GM12892 (cell line): ENCODE data around the gene GALNTL6.

ENCODE experiments used
- DNase-seq: peaks from one replicate; pipeline ENCODE4 v3.0.0; 2011; ENCODE audit not compliant: insufficient read length
- FAIRE-seq: peaks from 2 replicates; lab custom pipeline; 2011; peaks lifted over from hg19 to GRCh38; lab: Jason Lieb, UNC
- POLR2A ChIP-seq: IDR thresholded peaks from 2 replicates; pipeline ENCODE4 v1.6.1; 2011; ENCODE audit warnings: low read depth, low read length, control low read depth
- POLR2AphosphoS5 ChIP-seq: IDR thresholded peaks from 2 replicates; pipeline ENCODE4 v1.6.1; 2011; ENCODE audit warnings: low read depth, low read length, control low read depth
- TAF1 ChIP-seq: IDR thresholded peaks from 2 replicates; pipeline ENCODE4 v1.6.1; 2011; ENCODE audit warnings: low read depth, mild to moderate bottlenecking, control low read depth, low read length, borderline replicate concordance

GALNTL6 gene

DNA sequence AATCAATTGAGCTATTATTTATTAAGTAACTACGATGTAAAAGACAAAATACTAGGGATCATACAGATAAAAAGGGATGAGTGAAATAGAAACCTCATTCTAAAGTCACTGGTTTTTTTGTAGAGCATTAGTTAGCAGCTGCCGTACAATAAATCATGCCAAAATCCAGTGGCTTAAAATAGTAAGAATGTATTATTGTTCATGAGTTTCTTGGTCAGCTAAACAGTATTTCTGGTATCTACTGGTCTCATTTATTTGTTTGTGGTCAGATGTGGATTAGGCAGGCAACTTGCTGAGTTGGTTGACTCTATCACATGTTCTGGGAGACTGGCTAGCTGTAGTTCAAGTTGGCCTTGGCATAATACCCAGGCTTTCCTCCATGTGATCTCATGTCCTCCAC is 667.3 kb downstream of the GALNTL6 start:
- FAIRE-seq = no peak
- TF ChIP-seq POLR2A (no peak), TAF1 (no peak), POLR2AphosphoS5 (no peak)
- DNase-seq = no peak

DNA sequence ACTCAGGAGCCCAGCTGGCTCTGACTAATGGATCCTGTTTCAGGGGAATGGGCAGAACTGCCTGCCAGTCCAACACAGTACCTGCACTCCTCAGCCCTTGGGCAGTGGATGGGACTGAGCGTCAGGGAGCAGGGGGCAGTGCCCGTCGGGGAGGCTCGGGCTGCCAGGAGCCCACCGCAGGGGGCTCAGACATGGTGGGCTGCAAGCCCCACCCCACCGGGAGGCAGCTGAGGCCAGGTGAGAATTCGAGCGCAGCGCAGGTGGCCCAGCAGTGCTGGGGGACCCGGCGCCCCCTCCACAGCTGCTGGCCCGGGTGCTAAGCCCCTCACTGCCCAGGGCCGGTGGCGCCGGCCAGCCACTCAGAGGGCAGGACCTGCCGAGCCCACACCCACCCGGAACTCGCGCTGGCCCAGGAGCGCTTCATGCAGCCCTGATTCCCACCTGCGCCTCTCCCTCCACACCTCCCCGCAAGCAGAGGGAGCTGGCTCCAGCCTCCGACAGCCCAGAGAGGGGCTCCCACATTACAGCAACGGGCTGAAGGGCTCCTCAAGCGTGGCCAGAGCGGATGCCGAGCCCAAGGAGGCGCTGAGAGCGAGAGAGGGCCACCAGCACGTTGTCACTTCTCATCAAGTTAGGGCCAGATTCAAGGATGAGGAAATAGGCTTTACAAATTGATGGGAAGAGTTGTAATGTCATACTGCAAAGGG is 668.8 kb downstream of the GALNTL6 start:
- TF ChIP-seq TAF1 (no peak), POLR2AphosphoS5 (no peak), POLR2A (no peak)
- DNase-seq (no peak), FAIRE-seq (no peak)

DNA sequence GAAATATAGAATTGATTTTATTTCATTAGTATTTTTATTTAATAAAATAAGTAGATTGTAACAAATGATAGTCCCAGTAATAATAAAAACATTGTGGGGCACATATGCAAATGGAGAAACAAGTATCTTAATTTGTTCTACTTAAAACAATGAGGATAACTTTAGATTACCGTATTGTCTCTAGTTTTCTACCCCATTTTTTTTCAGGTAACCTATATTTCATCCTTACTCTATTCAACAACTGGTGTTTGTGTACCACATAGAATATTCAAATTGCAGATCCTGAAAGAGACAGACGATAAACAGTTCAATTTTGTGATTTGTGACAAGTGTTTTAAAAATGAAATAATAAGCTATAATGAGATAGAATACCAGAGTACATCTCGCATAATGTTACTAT is 671.8 kb downstream of the GALNTL6 start:
- no peak for FAIRE-seq
- DNase-seq = no peak
- no peak for TF ChIP-seq POLR2AphosphoS5
- no peak for TF ChIP-seq TAF1
- TF ChIP-seq POLR2A = no peak

DNA sequence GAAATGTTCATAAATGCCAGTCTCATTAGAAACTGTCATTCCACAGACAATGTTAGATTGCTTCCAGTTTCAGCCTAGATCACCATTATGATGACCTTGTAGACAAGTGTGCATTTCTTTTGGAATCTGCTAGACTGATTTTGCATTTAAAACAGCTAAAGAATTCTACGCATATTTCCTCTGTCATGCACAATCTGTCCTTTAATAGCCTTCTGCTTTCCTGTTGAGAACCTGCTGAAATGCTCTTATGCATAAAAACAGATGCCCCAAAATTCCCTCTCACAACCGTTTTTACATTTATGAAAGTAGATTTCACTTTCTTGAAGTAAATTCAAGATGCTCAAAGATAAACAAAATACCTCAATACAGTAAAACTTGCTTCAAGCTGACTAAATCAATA is 673.3 kb downstream of the GALNTL6 start:
- no peak for TF ChIP-seq TAF1
- TF ChIP-seq POLR2AphosphoS5 = no peak
- no peak for TF ChIP-seq POLR2A
- no peak for FAIRE-seq
- no peak for DNase-seq

DNA sequence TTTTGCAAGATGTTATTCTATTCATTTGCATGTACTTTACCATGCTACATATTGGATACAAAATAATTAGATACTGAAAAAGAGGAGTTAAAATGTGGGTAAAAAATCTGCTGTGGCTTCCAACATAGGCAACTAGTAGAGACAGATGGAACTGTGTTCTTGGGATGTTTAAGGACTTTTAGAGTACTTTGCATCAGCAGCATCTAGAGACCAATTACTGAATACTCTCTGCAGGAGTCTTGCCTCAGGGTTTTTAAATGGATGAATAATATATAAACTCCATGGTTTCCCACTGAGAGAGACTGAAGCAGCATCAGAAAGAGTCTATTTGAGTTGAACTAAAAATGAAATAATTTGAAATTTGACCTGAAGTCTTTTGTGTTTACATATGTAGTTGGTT is 676.7 kb downstream of the GALNTL6 start:
- TF ChIP-seq POLR2A = no peak
- TF ChIP-seq TAF1 = no peak
- no peak for TF ChIP-seq POLR2AphosphoS5
- FAIRE-seq (no peak), DNase-seq (no peak)

DNA sequence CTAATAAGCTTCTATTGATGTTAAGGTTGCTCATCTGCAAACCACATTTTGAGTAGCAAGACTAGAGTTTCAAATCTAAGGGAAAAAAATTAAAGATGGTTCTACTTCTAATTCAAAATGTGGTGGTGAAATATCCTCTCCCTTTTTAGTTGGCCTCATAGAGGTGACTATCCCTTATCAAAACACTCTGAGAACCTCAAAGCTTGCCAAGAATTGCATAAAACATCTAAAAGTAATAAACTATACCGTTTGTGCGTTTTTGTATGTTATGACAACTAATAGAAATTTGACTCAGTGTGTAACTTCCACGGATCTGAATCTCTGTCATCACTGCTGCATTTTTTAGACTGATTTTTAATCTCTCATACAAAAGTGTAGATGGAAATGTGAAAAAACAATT is 682.6 kb downstream of the GALNTL6 start:
- no peak for DNase-seq
- FAIRE-seq = no peak
- TF ChIP-seq POLR2AphosphoS5 (no peak), POLR2A (no peak), TAF1 (no peak)

DNA sequence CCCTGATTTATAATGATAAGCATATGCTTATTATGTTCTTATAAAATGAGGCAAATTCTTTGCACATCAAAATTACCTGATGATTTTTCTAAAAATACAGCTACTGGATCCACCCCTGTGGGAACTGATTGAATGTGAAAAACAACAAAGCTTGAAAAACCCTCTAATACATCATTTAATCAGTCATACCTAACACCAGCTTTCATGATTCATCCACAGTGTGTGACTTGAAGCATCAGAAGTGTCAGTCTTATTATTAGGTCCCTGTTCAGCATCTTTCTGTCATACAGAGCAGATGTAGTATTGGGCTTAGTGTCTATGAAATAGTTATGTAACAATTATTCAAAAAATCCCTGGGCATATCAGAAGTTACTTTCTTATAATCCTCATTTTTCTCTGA is 684.1 kb downstream of the GALNTL6 start:
- TF ChIP-seq POLR2AphosphoS5 (no peak), POLR2A (no peak), TAF1 (no peak)
- no peak for FAIRE-seq

DNA sequence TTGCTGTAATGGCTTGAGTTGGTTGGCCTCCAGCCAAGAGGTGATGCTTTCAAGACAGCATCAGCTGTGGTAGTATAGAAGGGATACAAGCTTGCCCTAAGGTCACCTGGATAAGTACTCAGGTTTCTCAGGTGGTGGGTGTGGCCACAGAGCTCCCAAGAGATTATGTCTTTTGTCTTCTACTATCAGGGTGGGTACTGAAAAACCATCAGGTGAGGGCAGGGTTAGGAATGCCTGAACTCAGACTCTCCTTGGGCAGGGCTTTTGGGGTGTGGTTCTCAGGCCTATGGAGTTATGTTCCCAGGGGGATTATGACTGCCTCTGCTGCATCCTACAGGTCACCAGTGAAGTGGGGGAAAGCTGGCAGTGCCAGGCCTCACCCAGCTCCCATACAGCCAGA is 700.8 kb downstream of the GALNTL6 start:
- TF ChIP-seq TAF1 (no peak), POLR2AphosphoS5 (no peak), POLR2A (no peak)
- no peak for DNase-seq
- FAIRE-seq = no peak

More for the DNA sequence above, 684.1 kb downstream of the GALNTL6 start:
- no peak for DNase-seq

DNA sequence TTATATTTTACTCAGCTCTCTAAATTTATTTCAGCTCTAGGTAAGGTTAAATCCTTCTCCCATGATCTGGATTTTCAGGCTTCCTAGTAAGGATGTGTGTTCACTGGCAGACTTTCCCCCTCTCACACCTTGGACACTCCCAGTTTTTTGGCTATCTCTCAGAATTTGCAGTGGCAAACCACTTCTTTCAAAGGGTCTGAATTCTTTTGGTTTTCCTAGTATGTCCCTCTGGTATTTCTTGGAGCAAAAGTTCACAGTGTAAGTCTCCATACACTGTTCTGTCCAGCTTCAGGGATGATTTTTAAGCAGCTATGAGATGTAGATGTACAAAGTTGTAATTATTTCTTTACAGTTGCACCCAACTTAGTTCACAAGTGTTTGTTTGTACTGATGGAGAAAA is 701.6 kb downstream of the GALNTL6 start:
- TF ChIP-seq POLR2A (no peak), POLR2AphosphoS5 (no peak), TAF1 (no peak)
- FAIRE-seq = no peak
- DNase-seq = no peak

DNA sequence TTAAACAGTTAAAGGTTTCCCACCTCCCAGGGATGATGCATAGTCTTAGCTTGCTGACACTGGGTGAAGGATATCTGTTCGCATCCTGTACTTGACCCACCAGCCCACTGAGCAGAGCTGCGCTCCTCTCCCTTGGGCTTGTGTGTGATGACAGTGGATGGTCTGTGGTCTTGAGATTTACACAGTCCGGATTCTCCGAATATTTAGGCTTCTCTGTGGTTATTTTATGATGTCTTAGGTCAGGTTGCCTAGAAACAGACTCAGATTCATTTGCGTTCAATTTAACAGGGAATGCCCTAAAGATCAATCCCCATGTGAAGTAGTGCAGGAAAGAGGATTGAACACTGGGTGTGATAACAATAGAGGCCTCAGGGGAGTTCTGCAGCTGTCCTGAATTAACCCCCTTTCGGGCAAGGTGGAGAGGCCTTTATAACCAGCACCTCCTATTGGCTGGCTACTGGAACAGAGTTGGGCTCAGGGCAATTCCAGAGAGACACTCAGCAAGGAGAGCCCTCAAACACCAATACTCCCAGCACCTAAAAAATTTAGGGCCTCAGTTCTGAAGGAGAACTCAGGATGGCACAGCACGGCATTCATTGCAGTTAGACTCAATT is 702.2 kb downstream of the GALNTL6 start:
- DNase-seq = no peak
- no peak for FAIRE-seq
- no peak for TF ChIP-seq POLR2AphosphoS5
- TF ChIP-seq POLR2A = no peak
- TF ChIP-seq TAF1 = no peak

DNA sequence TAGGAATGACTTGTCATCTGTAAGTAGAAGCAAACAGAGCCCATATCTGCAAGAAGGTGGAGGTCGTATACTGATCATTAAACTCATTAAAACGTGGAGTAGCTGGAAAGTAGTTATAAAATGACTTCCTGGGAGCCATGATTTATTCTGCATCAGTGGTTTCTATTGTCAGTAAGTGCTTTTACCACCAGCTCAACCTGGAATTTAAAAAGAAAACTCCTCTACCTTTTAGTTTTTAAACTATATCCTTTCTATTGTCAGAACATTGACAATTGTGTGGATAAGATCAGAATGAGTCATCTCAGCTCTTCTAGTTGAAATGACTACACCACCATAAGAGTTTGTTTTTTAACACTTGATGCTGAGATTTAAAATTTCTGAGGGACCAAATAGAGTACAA is 704.2 kb downstream of the GALNTL6 start:
- no peak for FAIRE-seq
- no peak for DNase-seq
- TF ChIP-seq POLR2AphosphoS5 (no peak), TAF1 (no peak), POLR2A (no peak)

DNA sequence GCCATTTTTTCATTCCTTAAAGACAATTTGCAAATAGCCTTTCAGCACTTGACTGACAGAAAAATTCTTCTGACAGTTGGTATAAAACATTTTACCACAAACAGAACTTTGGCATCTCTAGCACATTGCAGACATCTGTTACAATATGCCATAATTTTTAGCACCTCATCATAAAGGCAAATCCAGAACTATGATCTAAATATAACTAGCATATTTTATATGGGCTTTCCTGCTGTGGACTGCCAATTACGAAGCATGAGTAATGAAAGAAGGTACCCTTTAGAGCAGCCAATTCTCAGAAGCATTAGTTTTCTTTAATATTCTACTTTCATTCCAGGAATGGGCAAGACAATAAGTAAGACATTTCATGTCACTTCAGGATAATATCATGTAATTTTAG is 708.0 kb downstream of the GALNTL6 start:
- DNase-seq (no peak), FAIRE-seq (no peak)
- no peak for TF ChIP-seq POLR2A
- no peak for TF ChIP-seq TAF1
- no peak for TF ChIP-seq POLR2AphosphoS5
